NCI-H2227 (cell line): ENCODE results near the gene HNRNPC.
"Not testable (repeated sequence)": the region's sequence is repeated elsewhere in the genome, so short reads cannot be mapped to it uniquely, and the experiment has no call there.

Experiments
- DNase-seq: peaks from one replicate; lab custom pipeline; 2025; ENCODE audit not compliant: unreplicated experiment; lab: John Stamatoyannopoulos, UW

The HNRNPC gene

GRCh38 chr14:21194597-21194996, 74.6 kb downstream of the HNRNPC start:
- DNase-seq = no peak

- DNase-seq = no peak
Observed at GRCh38 chr14:21192875-21193535, 76.2 kb downstream of the HNRNPC start.

GRCh38 chr14:21192447-21192822, 76.8 kb downstream of the HNRNPC start:
- no peak for DNase-seq

GRCh38 chr14:21191809-21192446, 77.3 kb downstream of the HNRNPC start:
- DNase-seq = peak; percentile 90

- peak; percentile 41 for DNase-seq
Observed at GRCh38 chr14:21191261-21191808, 77.9 kb downstream of the HNRNPC start.

GRCh38 chr14:21185491-21185890, 83.8 kb downstream of the HNRNPC start:
- no peak for DNase-seq

GRCh38 chr14:21184254-21184653, 85.0 kb downstream of the HNRNPC start:
- no peak for DNase-seq

- DNase-seq = no peak
Observed at GRCh38 chr14:21182166-21182565, 87.1 kb downstream of the HNRNPC start.

- DNase-seq = no peak
Observed at GRCh38 chr14:21171128-21171527, 98.1 kb downstream of the HNRNPC start.

- DNase-seq = no peak
Observed at GRCh38 chr14:21169573-21169972, 99.7 kb downstream of the HNRNPC start.

GRCh38 chr14:21168055-21168454, 101.2 kb downstream of the HNRNPC start:
- no peak for DNase-seq

- DNase-seq = not testable (repeated sequence)
Observed at GRCh38 chr14:21165670-21166069, 103.6 kb downstream of the HNRNPC start.

- not testable (repeated sequence) for DNase-seq
Observed at GRCh38 chr14:21165002-21165605, 104.1 kb downstream of the HNRNPC start.

GRCh38 chr14:21163871-21164291, 105.4 kb downstream of the HNRNPC start:
- no peak for DNase-seq

- DNase-seq = no peak
Observed at GRCh38 chr14:21162081-21162480, 107.2 kb downstream of the HNRNPC start.

- DNase-seq = no peak
Observed at GRCh38 chr14:21160061-21160610, 109.1 kb downstream of the HNRNPC start.
